A673 (cell line): Measurements from ENCODE around the gene EYS.

Source experiments
- EZH2 ChIP-seq: fragments of 200-600 bp; sonication (generic); IDR thresholded peaks from 2 replicates; pipeline ENCODE4 v1.6.1; 2017; ENCODE audit warnings: borderline replicate concordance, low read depth, mild to moderate bottlenecking, mixed read lengths, antibody characterized with exemption, low read length; ENCODE audit not compliant: poor library complexity, severe bottlenecking
- TF ChIP-seq, protein P1 (sequence below): fragments of 300-800, 200-600 bp; sonication (generic); conservative IDR thresholded peaks from 2 replicates; pipeline ENCODE4 v1.5.1; 2017; ENCODE audit warnings: low read depth, mild to moderate bottlenecking, antibody characterized with exemption, low read length, moderate library complexity, mixed read lengths

DNA sequence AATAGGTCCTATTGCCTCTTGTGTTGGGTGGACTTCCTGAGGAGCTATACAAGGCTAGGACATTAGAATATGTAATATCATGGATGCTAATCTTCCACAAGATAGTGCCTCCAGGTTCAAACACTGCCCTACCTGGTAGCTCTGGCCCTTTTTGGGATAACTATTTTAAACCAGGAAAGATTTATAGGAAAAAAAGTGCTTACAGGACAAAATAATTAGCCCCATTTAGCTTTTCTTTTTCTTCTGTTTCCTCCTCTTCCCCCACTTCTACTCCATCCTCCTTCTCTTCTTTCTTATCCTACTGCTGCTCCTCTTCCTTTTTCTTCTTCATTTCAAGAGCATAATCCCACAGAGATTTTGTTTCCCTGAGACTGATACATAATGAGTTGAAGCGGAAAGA, 1104.0 kb downstream of the EYS start:
- TF ChIP-seq, protein P1, sequence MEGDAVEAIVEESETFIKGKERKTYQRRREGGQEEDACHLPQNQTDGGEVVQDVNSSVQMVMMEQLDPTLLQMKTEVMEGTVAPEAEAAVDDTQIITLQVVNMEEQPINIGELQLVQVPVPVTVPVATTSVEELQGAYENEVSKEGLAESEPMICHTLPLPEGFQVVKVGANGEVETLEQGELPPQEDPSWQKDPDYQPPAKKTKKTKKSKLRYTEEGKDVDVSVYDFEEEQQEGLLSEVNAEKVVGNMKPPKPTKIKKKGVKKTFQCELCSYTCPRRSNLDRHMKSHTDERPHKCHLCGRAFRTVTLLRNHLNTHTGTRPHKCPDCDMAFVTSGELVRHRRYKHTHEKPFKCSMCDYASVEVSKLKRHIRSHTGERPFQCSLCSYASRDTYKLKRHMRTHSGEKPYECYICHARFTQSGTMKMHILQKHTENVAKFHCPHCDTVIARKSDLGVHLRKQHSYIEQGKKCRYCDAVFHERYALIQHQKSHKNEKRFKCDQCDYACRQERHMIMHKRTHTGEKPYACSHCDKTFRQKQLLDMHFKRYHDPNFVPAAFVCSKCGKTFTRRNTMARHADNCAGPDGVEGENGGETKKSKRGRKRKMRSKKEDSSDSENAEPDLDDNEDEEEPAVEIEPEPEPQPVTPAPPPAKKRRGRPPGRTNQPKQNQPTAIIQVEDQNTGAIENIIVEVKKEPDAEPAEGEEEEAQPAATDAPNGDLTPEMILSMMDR, result no peak
- no peak for TF ChIP-seq EZH2
